ENCODE results near the gene CDK5.
"Not testable (repeated sequence)": the region's sequence is repeated elsewhere in the genome, so short reads cannot be mapped to it uniquely, and the experiment has no call there.

The CDK5 gene

GRCh38 chr7:151032936-151033863 is 24.5 kb downstream of the CDK5 start:
- no peak for DNase-seq

- no peak for DNase-seq
Measured at GRCh38 chr7:151031011-151031410, 26.7 kb downstream of the CDK5 start.

GRCh38 chr7:151028948-151029501 is 28.7 kb downstream of the CDK5 start:
- DNase-seq = no peak

- DNase-seq = peak; percentile 99
Measured at GRCh38 chr7:151028131-151028947, 29.4 kb downstream of the CDK5 start, which contains the start of gene ABCB8. ABCB8 (plus strand) TSS chr7:151028450; CDS start chr7:151028516, 66 bp downstream.

- not testable (repeated sequence) for DNase-seq
Measured at GRCh38 chr7:151027728-151028130, 30.0 kb downstream of the CDK5 start.

- DNase-seq = not testable (repeated sequence)
Measured at GRCh38 chr7:151026771-151027727, 30.6 kb downstream of the CDK5 start.

- no peak for DNase-seq
Measured at GRCh38 chr7:151025924-151026671, 31.6 kb downstream of the CDK5 start.

GRCh38 chr7:151024435-151025056 is 33.2 kb downstream of the CDK5 start, which contains the start of gene ATG9B:
ATG9B (minus strand) TSS chr7:151024494; CDS start chr7:151024423, 71 bp downstream.
- DNase-seq = no peak

- no peak for DNase-seq
Measured at GRCh38 chr7:151023232-151023631, 34.5 kb downstream of the CDK5 start.

- no peak for DNase-seq
Measured at GRCh38 chr7:151020231-151020630, 37.5 kb downstream of the CDK5 start.

- DNase-seq = no peak
Measured at GRCh38 chr7:151019130-151019447, 38.6 kb downstream of the CDK5 start.

- peak; percentile 70 for DNase-seq
Measured at GRCh38 chr7:151018421-151019129, 39.1 kb downstream of the CDK5 start.

GRCh38 chr7:151017953-151018420 is 39.7 kb downstream of the CDK5 start:
- DNase-seq = peak; percentile 88

GRCh38 chr7:151017370-151017952 is 40.2 kb downstream of the CDK5 start:
- no peak for DNase-seq

GRCh38 chr7:151016942-151017341 is 40.8 kb downstream of the CDK5 start:
- no peak for DNase-seq

- no peak for DNase-seq
Measured at GRCh38 chr7:151016505-151016904, 41.2 kb downstream of the CDK5 start.

GRCh38 chr7:151015967-151016366 is 41.7 kb downstream of the CDK5 start:
- no peak for DNase-seq

GRCh38 chr7:151014950-151015349 is 42.7 kb downstream of the CDK5 start:
- DNase-seq = no peak

- peak; percentile 86 for DNase-seq
Measured at GRCh38 chr7:151013733-151014497, 43.8 kb downstream of the CDK5 start.
